HepG2 (cell line): Measurements from ENCODE around the gene TLE1. TPM values are rescaled to one million over a fixed set of nuclear protein-coding genes. Genes with fewer than 3 reads are reported as not detected.

Source experiments
- ASH2L ChIP-seq: fragments of 300-600, 200-600 bp; sonication (generic); IDR thresholded peaks from 2 replicates; pipeline ENCODE4 v1.7.0; 2017; ENCODE audit warnings: low read depth, mild to moderate bottlenecking, moderate library complexity, mixed read lengths, low read length; ENCODE audit not compliant: insufficient read length
- CHD4 ChIP-seq: fragments of 200-600 bp; sonication (generic); IDR thresholded peaks from 2 replicates; pipeline ENCODE4 v1.7.0; 2017; ENCODE audit warnings: mild to moderate bottlenecking, low read length, borderline replicate concordance
- CREM ChIP-seq, 2 experiments: sonication (generic) in 1 of 2; formaldehyde crosslinking in 1 of 2; IDR thresholded peaks; 2 replicates each; pipeline versions ENCODE4 v1.4.0 to v1.6.1; 2016 to 2020; ENCODE audit warnings: antibody characterized with exemption in 1 of 2, mild to moderate bottlenecking in 1 of 2, missing genetic modification reagents in 1 of 2
- DMAP1 ChIP-seq: IDR thresholded peaks from 2 replicates; pipeline ENCODE4 v1.6.1; 2016
- EED ChIP-seq: sonication (generic); formaldehyde crosslinking; IDR thresholded peaks from 2 replicates; pipeline ENCODE4 v1.5.0; 2020; ENCODE audit warnings: mild to moderate bottlenecking, missing genetic modification reagents
- GLI4 ChIP-seq: sonication (generic); formaldehyde crosslinking; IDR thresholded peaks from 2 replicates; pipeline ENCODE4 v1.5.1; 2020; ENCODE audit warnings: missing genetic modification reagents, mild to moderate bottlenecking, moderate library complexity, borderline replicate concordance
- HDAC6 ChIP-seq: fragments of 200-600 bp; sonication (generic); IDR thresholded peaks from 2 replicates; pipeline ENCODE4 v1.7.0; 2017; ENCODE audit warnings: mild to moderate bottlenecking, antibody characterized with exemption, low read length, low read depth
- HNRNPUL1 ChIP-seq: fragments of 200-400 bp; formaldehyde crosslinking; IDR thresholded peaks from 2 replicates; pipeline ENCODE4 v1.6.1; 2017; ENCODE audit warnings: low read depth, mild to moderate bottlenecking, low read length, moderate library complexity
- MIER2 ChIP-seq: IDR thresholded peaks from 2 replicates; pipeline ENCODE4 v1.6.1; 2016; ENCODE audit warnings: missing biosample characterization, missing genetic modification reagents
- MTF2 ChIP-seq: sonication (generic); formaldehyde crosslinking; IDR thresholded peaks from 2 replicates; pipeline ENCODE4 v1.5.0; 2020; ENCODE audit warnings: missing genetic modification reagents, borderline replicate concordance
- PAX8 ChIP-seq: sonication (generic); formaldehyde crosslinking; IDR thresholded peaks from 2 replicates; pipeline ENCODE4 v1.8.0; 2022; ENCODE audit warnings: mild to moderate bottlenecking, missing genetic modification reagents, borderline replicate concordance
- SAFB2 ChIP-seq: sonication (generic); formaldehyde crosslinking; IDR thresholded peaks from 2 replicates; pipeline ENCODE4 v1.5.1; 2020; ENCODE audit warnings: missing genetic modification reagents, low read depth, mild to moderate bottlenecking, borderline replicate concordance
- SRSF9 ChIP-seq: fragments of 200-400 bp; formaldehyde crosslinking; IDR thresholded peaks from 2 replicates; pipeline ENCODE4 v1.6.1; 2018; ENCODE audit warnings: borderline replicate concordance, mild to moderate bottlenecking, low read depth, low read length; ENCODE audit not compliant: insufficient read depth, poor library complexity, severe bottlenecking
- ZBTB7B ChIP-seq: sonication (generic); formaldehyde crosslinking; IDR thresholded peaks from 2 replicates; pipeline ENCODE4 v1.4.0; 2020; ENCODE audit warnings: missing genetic modification reagents
- ZNF281 ChIP-seq: sonication (generic); formaldehyde crosslinking; IDR thresholded peaks from 2 replicates; pipeline ENCODE4 v1.4.0; 2020; ENCODE audit warnings: missing genetic modification reagents, borderline replicate concordance
- ZNF407 ChIP-seq: sonication (generic); formaldehyde crosslinking; IDR thresholded peaks from one replicate; pipeline ENCODE4 v1.5.1; 2020; ENCODE audit warnings: mild to moderate bottlenecking, missing genetic modification reagents; ENCODE audit errors: not compliant biosample characterization
- polyA plus RNA-seq, 8 experiments: library from polyadenylated mRNA; depleted of rRNA in 3 of 8; stranded (reverse) in 7 of 8; unstranded in 1 of 8; fragments of >200 nt; fragmentation: Illumina TruSeq in 4 of 8; extraction: Trizol in 4 of 8; gene quantifications; 2 replicates each; pipeline versions ENCODE4 v1.2.1 to v1.2.3, GENCODE V29; 2011 to 2016; ENCODE audit warnings: low read depth in 4 of 8, missing spikeins in 1 of 8, mixed read lengths in 1 of 8; ENCODE audit not compliant: insufficient read depth in 1 of 8
- total RNA-seq, 5 experiments: library from RNA; depleted of rRNA; stranded (reverse); fragments of >200 nt; fragmentation: Illumina TruSeq; extraction: Trizol; gene quantifications; 2 replicates each; pipeline ENCODE4 v1.2.3, GENCODE V29; 2016; ENCODE audit warnings: low read depth in 1 of 5

TLE1 gene
- total and polyA plus RNA-seq, 2 of the 13 experiments (the other 11 are each of a cell fraction or from before 2014, with no cell fraction given): 35.9 to 109 TPM

- TF ChIP-seq EED (no peak), ASH2L (peak; percentile 36), GLI4 (CRISPR knock-in tag) (no peak), CREM (IDR thresholded peaks at IDR 0.05) (peak; percentile 38; the same call in 1 of the 2 replicates), CREM (CRISPR knock-in tag; IDR thresholded peaks at IDR 0.05) (no peak), ZNF407 (no peak), HDAC6 (no peak), HNRNPUL1 (no peak), DMAP1 (CRISPR knock-in tag) (no peak), MIER2 (CRISPR knock-in tag) (no peak), ZNF281 (CRISPR knock-in tag) (peak; percentile 10; the same call in 1 of the 2 replicates), SAFB2 (CRISPR knock-in tag) (no peak), CHD4 (no peak), ZBTB7B (CRISPR knock-in tag) (0 out of 2 replicates have a peak, but pooled peaks have one; percentile 36), MTF2 (CRISPR knock-in tag) (no peak), SRSF9 (no peak), PAX8 (CRISPR knock-in tag) (no peak)
Observed at GRCh38 chr9:81633952-81634854, 55.1 kb downstream of the TLE1 start (continued).
